Liver (tissue), 3 donors: ENCODE data around the gene ZNF792.
A peak's percentile ranks its signal among the peaks of the same experiment; 100 is the strongest.

ENCODE experiments used
- CTCF ChIP-seq: fragments of 150-350 bp; IDR thresholded peaks from 2 replicates; pipeline ENCODE4 v1.5.1; 2017; ENCODE audit warnings: improper control_type of control experiment, low read depth, low read length; ENCODE audit not compliant: missing input control
- EGR1 ChIP-seq, 2 donors: IDR thresholded peaks; 2 replicates each; pipeline ENCODE4 v1.6.1; 2016 to 2018; ENCODE audit warnings: antibody characterized with exemption in 2 of 2, low read depth in 2 of 2
- RAD21 ChIP-seq, 2 donors: IDR thresholded peaks; 2 replicates each; pipeline ENCODE4 v1.6.1; 2016; ENCODE audit warnings: antibody characterized with exemption in 2 of 2, mild to moderate bottlenecking in 2 of 2
- YY1 ChIP-seq: IDR thresholded peaks from 2 replicates; pipeline ENCODE4 v1.6.1; 2016; ENCODE audit warnings: antibody characterized with exemption, mild to moderate bottlenecking
- TF ChIP-seq, protein P1 (sequence below): IDR thresholded peaks from 2 replicates; pipeline ENCODE4 v1.6.1; 2016; ENCODE audit warnings: antibody characterized with exemption
- donor health status: healthy.
- donor health status: healthy.

- TF ChIP-seq, protein P1, sequence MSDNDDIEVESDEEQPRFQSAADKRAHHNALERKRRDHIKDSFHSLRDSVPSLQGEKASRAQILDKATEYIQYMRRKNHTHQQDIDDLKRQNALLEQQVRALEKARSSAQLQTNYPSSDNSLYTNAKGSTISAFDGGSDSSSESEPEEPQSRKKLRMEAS: no peak
- TF ChIP-seq CTCF (no peak), YY1 (no peak), EGR1 (IDR thresholded peaks at IDR 0.05; ENCODE audit: low read depth in 2 of 2) (no peak), RAD21 (IDR thresholded peaks at IDR 0.05) (peak in 1 of 2 donors; percentile 24)
Measured at GRCh38 chr19:35006342-35006998, 42.4 kb upstream of the ZNF792 start.
